GM15510 (cell line): ENCODE measurements around the gene ACKR2.

ENCODE experiments used
- POLR2A ChIP-seq: IDR thresholded peaks from 3 replicates; pipeline ENCODE4 v1.6.1; 2011; ENCODE audit warnings: borderline replicate concordance; ENCODE audit not compliant: insufficient read length; ENCODE audit errors: extremely low read depth

Gene ACKR2

GRCh38 chr3:42856544-42856943 is 47.3 kb downstream of the ACKR2 start:
- no peak for TF ChIP-seq POLR2A

GRCh38 chr3:42864321-42864950 is 55.2 kb downstream of the ACKR2 start:
- TF ChIP-seq POLR2A = no peak

GRCh38 chr3:42865256-42865655 is 56.0 kb downstream of the ACKR2 start:
- no peak for TF ChIP-seq POLR2A

- TF ChIP-seq POLR2A = no peak
Observed at GRCh38 chr3:42867138-42867537, 57.9 kb downstream of the ACKR2 start.

GRCh38 chr3:42868841-42869240 is 59.6 kb downstream of the ACKR2 start:
- no peak for TF ChIP-seq POLR2A

- TF ChIP-seq POLR2A = no peak
Observed at GRCh38 chr3:42871592-42872196, 62.4 kb downstream of the ACKR2 start.

- TF ChIP-seq POLR2A = no peak
Observed at GRCh38 chr3:42872718-42873117, 63.5 kb downstream of the ACKR2 start.

GRCh38 chr3:42873221-42873982 is 64.2 kb downstream of the ACKR2 start:
- no peak for TF ChIP-seq POLR2A

- TF ChIP-seq POLR2A = no peak
Observed at GRCh38 chr3:42874749-42875148, 65.5 kb downstream of the ACKR2 start.

GRCh38 chr3:42875325-42876151 is 66.3 kb downstream of the ACKR2 start, which contains the start of gene CYP8B1:
Gene CYP8B1 (minus strand): TSS chr3:42875879. CDS start chr3:42875816, 63 bp downstream.
- TF ChIP-seq POLR2A = no peak

- no peak for TF ChIP-seq POLR2A
Observed at GRCh38 chr3:42876401-42876800, 67.2 kb downstream of the ACKR2 start.

GRCh38 chr3:42876940-42877720 is 67.9 kb downstream of the ACKR2 start:
- no peak for TF ChIP-seq POLR2A

- no peak for TF ChIP-seq POLR2A
Observed at GRCh38 chr3:42877881-42878280, 68.6 kb downstream of the ACKR2 start.

GRCh38 chr3:42880183-42880582 is 70.9 kb downstream of the ACKR2 start:
- no peak for TF ChIP-seq POLR2A
